Panc1 (cell line): Measurements from ENCODE around the gene SMIM38.

ENCODE experiments used
- POLR2AphosphoS5 ChIP-seq: IDR thresholded peaks from 2 replicates; pipeline ENCODE4 v1.6.1; 2012; ENCODE audit warnings: mild to moderate bottlenecking, low read depth, low read length, moderate library complexity
- SIN3A ChIP-seq: IDR thresholded peaks from 2 replicates; pipeline ENCODE4 v1.6.1; 2012; ENCODE audit warnings: low read depth, mild to moderate bottlenecking, low read length, moderate library complexity, borderline replicate concordance; ENCODE audit not compliant: insufficient read depth
- TCF7L2 ChIP-seq: IDR thresholded peaks from 2 replicates; pipeline ENCODE4 v1.6.1; 2011; ENCODE audit warnings: mild to moderate bottlenecking, low read depth, low read length, inconsistent platforms
- TF ChIP-seq, protein P1 (sequence below): fragments of 450-650 bp; IDR thresholded peaks from 2 replicates; pipeline ENCODE4 v1.5.1; 2017; ENCODE audit warnings: mild to moderate bottlenecking
- TF ChIP-seq, protein P2 (sequence below), 2 experiments: IDR thresholded peaks; 2 replicates each; pipeline ENCODE4 v1.6.1; 2011 to 2012; ENCODE audit warnings: low read depth in 2 of 2, control low read depth in 1 of 2, low read length in 1 of 2, mild to moderate bottlenecking in 1 of 2, moderate library complexity in 1 of 2; ENCODE audit not compliant: insufficient read depth in 1 of 2

DNA sequence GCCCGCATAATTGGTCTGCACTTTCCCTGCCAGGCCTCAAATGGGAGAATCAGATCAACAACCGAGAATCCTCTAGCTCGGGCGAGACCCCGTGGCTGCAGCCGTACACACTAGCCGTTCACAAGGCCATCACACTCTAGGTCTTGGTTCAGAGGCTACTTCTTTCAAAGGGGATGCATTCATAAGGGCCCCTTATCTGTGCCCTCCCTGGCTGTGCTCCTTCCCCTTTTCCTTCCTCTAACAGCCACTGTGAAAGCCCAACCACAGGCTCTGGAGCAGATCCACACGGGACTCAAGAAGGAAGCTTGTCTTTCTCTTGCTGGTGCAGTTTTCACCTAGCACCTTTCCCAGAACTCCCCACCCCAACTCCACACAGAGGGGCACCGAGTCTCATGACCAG lies 24.5 kb downstream of the SMIM38 start:
- TF ChIP-seq, protein P1, sequence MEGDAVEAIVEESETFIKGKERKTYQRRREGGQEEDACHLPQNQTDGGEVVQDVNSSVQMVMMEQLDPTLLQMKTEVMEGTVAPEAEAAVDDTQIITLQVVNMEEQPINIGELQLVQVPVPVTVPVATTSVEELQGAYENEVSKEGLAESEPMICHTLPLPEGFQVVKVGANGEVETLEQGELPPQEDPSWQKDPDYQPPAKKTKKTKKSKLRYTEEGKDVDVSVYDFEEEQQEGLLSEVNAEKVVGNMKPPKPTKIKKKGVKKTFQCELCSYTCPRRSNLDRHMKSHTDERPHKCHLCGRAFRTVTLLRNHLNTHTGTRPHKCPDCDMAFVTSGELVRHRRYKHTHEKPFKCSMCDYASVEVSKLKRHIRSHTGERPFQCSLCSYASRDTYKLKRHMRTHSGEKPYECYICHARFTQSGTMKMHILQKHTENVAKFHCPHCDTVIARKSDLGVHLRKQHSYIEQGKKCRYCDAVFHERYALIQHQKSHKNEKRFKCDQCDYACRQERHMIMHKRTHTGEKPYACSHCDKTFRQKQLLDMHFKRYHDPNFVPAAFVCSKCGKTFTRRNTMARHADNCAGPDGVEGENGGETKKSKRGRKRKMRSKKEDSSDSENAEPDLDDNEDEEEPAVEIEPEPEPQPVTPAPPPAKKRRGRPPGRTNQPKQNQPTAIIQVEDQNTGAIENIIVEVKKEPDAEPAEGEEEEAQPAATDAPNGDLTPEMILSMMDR: no peak
- TF ChIP-seq, protein P2, sequence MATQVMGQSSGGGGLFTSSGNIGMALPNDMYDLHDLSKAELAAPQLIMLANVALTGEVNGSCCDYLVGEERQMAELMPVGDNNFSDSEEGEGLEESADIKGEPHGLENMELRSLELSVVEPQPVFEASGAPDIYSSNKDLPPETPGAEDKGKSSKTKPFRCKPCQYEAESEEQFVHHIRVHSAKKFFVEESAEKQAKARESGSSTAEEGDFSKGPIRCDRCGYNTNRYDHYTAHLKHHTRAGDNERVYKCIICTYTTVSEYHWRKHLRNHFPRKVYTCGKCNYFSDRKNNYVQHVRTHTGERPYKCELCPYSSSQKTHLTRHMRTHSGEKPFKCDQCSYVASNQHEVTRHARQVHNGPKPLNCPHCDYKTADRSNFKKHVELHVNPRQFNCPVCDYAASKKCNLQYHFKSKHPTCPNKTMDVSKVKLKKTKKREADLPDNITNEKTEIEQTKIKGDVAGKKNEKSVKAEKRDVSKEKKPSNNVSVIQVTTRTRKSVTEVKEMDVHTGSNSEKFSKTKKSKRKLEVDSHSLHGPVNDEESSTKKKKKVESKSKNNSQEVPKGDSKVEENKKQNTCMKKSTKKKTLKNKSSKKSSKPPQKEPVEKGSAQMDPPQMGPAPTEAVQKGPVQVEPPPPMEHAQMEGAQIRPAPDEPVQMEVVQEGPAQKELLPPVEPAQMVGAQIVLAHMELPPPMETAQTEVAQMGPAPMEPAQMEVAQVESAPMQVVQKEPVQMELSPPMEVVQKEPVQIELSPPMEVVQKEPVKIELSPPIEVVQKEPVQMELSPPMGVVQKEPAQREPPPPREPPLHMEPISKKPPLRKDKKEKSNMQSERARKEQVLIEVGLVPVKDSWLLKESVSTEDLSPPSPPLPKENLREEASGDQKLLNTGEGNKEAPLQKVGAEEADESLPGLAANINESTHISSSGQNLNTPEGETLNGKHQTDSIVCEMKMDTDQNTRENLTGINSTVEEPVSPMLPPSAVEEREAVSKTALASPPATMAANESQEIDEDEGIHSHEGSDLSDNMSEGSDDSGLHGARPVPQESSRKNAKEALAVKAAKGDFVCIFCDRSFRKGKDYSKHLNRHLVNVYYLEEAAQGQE (IDR thresholded peaks at IDR 0.05; ENCODE audit: insufficient read depth in 1 of 2, low read depth in 2 of 2, low read length in 1 of 2): no peak
- no peak for TF ChIP-seq POLR2AphosphoS5
- no peak for TF ChIP-seq SIN3A
- no peak for TF ChIP-seq TCF7L2
